HG02759 (cell line): Measurements from ENCODE around the gene TPRG1L.
"Not testable (repeated sequence)": the region's sequence is repeated elsewhere in the genome, so short reads cannot be mapped to it uniquely, and the experiment has no call there.

Source experiments
- ATAC-seq: cut with Tn5 transposase; IDR thresholded peaks from one replicate; pipeline ENCODE4 v1.9.1; 2021; ENCODE audit warnings: mild to moderate bottlenecking, moderate library complexity; ENCODE audit not compliant: unreplicated experiment

The TPRG1L gene

GRCh38 chr1:3624200-3625136 is at the start of gene TPRG1L:
TSS of gene TPRG1L (plus strand) at chr1:3625015. CDS start at chr1:3625073, 58 bp downstream.
- peak; percentile 94 for ATAC-seq

- not testable (repeated sequence) for ATAC-seq
These were observed 49.3 kb upstream of the TPRG1L start for GRCh38 chr1:3575515-3575914.

DNA sequence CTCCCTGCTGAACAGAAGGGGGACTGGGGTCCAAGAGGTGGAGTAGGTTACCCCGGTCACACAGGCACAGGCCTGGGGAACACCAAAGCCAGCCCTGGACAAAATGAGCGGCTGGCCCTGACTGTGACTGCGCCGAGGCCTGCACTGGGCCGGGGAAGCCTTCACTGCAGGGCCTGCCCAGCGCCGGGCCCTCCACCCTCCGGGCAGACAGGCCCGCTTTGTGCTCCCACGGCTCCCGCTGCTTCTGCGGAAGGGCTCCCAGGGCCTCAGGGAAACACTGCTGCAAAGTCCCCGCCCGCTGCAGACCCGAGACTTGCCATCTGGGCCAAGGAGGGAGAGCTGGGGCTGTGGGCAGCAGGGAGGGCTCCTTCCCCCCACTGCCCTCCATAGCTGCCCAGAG is 48.8 kb upstream of the TPRG1L start:
- ATAC-seq, result no peak

GRCh38 chr1:3577300-3577699 is 47.5 kb upstream of the TPRG1L start:
- ATAC-seq, result no peak

- no peak for ATAC-seq
These were observed 46.9 kb upstream of the TPRG1L start for GRCh38 chr1:3577711-3578432.

DNA sequence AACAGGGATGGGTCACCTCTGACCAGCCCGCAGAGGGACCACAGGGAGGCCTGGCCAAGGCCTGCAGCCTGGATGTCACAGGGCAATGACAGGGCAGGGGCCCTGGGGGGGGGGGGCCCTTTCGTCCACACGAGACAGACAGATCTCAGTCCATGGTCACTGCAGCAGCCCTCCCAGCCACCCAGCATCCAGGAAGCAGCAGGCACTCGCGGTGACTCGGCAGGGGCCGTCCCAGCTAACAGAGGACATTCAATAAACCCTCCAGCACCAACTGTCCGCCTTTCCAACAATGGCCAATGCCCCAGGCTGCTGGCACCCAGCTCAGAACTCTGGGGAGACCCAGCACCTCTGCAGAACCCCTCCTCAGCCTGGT is 46.4 kb upstream of the TPRG1L start:
- no peak for ATAC-seq

GRCh38 chr1:3578906-3579305 is 45.9 kb upstream of the TPRG1L start:
- no peak for ATAC-seq

DNA sequence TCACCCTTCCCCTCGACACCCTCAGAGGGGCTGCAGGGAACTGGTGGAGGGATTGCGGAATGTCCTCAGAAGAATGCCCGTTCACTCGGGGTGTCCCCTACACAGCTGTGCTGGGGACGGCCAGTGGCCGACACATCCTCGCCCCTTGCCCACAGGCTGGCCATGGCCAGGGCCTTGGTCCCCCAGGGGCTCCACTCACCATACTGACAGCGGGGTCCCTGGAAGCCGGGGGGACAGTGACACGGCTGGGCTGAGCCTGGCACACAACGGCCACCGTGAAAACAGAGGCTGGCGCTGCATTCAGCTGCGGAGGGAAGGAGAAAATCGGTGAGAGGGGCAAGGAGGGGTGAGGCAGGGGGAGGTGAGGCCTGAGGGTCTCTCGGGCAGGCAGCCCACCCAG is 45.2 kb upstream of the TPRG1L start:
- ATAC-seq, result no peak

GRCh38 chr1:3580231-3580630 is 44.6 kb upstream of the TPRG1L start:
- no peak for ATAC-seq

GRCh38 chr1:3581296-3582036 is 43.3 kb upstream of the TPRG1L start:
- no peak for ATAC-seq

- not testable (repeated sequence) for ATAC-seq
These were observed 41.1 kb upstream of the TPRG1L start for GRCh38 chr1:3583751-3584150.

- ATAC-seq, result no peak
These were observed 39.9 kb upstream of the TPRG1L start for GRCh38 chr1:3584915-3585314.

GRCh38 chr1:3585353-3585868 is 39.4 kb upstream of the TPRG1L start:
- ATAC-seq, result not testable (repeated sequence)

DNA sequence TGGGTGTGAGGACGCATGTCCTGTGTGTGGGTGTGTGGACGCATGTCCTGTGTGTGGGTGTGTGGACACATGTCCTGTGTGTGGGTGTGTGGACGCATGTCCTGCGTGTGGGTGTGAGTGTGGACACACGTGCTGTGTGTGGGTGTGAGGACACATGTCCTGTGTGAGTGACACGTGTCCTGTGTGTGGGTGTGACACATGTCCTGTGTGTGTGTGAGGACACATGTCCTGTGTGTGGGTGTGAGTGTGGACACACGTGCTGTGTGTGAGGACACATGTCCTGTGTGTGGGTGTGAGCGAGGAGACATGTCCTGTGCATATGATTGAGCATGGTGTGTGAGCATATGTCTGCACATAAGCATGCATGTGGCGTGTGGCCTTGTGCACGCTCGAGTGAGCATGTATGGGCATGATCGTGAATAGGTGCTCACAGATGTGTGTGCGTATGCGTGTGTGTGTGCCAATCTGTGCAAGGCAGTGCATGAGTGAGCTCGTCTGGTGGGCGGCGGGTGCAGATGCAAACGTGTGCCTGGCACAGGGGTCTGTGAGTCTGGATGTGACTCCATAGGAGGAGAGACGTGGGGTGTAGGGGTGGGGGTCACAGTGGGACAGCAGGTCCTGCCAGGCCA is 38.8 kb upstream of the TPRG1L start:
- ATAC-seq, result no peak

DNA sequence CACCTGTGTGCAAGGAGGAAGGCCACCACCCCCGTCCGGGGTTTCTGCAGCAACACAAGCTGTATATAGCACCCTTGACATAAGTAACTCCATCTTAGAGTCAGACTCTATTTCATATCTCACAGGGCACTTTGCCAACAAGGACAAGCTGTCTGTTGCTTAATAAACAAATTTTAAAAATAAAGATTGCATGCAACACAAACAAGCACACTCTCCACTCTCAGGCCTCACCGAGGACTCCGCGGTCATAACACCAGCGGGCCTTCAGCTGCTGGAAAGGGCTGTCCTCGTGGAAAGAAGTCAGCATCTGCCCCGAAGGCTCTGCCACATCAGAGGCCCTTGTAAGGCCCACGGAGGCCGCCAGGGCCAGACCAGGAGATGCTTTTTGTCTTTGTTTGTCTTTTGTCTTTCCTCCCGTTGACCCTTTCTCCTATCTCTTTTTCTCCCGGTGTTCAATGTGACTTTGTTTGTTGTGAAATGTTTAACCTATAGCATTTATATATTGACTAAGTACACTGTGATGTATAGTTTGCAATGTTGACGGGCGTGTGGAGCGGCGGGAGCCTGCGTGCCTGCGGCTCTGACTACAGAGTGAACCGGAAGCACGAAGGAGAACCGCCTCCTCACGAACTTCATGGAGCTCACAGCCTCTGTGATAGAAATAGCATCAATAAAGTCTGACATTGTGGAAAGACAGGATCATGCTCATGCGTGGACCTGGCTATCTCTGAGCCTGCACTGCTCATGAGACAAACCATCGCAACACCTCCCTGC is 37.6 kb upstream of the TPRG1L start:
- ATAC-seq, result no peak

GRCh38 chr1:3588395-3588794 is 36.4 kb upstream of the TPRG1L start:
- ATAC-seq, result no peak

GRCh38 chr1:3590139-3590763 is 34.6 kb upstream of the TPRG1L start:
- ATAC-seq, result no peak

GRCh38 chr1:3590951-3591865 is 33.6 kb upstream of the TPRG1L start:
- no peak for ATAC-seq
